Measurements from ENCODE around the gene TSPEAR. TPM values are rescaled to one million over a fixed set of nuclear protein-coding genes. Genes with fewer than 3 reads are reported as not detected.

Gene TSPEAR
- total RNA-seq, 4 donors from 2014 or later: 0.19 TPM; not detected in 3

DNA sequence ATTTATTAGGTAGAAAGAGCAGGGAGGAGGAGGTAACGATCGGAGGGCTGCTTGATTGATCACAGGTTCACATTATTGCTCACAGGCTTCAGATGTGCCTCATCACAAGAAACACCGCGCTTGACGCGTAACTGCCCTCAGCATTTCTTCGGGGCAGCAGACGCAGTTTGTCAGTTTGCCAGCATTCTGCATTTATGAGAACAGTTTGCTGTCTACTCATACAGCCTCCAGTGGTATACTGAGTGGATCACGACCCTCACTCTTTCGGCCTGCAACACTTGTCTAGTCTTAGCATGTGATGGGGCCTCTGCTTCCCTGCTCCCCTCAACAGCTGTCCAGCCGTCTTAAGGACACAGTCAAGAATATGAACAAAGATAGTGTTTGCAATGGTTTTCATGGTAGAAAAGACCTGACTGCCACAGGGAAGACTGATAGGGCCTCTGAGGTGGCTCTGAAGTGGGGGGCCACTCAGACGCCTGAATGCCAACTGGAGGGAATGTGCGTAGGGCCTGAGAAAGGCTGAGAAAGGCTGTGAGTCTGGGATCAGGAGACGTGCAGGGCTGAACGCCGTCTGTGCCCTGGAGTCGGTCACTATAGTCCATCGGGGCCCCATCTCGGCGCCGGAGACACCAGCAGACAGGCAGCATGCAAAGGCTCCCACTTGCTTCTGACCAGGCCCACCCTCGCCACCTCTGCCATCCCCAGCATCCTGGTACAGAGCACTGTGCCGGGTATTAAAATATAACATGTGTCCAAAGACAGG is 45.2 kb upstream of the TSPEAR start:
- TF ChIP-seq, protein P1, sequence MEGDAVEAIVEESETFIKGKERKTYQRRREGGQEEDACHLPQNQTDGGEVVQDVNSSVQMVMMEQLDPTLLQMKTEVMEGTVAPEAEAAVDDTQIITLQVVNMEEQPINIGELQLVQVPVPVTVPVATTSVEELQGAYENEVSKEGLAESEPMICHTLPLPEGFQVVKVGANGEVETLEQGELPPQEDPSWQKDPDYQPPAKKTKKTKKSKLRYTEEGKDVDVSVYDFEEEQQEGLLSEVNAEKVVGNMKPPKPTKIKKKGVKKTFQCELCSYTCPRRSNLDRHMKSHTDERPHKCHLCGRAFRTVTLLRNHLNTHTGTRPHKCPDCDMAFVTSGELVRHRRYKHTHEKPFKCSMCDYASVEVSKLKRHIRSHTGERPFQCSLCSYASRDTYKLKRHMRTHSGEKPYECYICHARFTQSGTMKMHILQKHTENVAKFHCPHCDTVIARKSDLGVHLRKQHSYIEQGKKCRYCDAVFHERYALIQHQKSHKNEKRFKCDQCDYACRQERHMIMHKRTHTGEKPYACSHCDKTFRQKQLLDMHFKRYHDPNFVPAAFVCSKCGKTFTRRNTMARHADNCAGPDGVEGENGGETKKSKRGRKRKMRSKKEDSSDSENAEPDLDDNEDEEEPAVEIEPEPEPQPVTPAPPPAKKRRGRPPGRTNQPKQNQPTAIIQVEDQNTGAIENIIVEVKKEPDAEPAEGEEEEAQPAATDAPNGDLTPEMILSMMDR (IDR thresholded peaks at IDR 0.05): no peak
- no peak for ATAC-seq (ENCODE audit: low FRiP score)
- no peak for DNase-seq (ENCODE audit: low spot score)

DNA sequence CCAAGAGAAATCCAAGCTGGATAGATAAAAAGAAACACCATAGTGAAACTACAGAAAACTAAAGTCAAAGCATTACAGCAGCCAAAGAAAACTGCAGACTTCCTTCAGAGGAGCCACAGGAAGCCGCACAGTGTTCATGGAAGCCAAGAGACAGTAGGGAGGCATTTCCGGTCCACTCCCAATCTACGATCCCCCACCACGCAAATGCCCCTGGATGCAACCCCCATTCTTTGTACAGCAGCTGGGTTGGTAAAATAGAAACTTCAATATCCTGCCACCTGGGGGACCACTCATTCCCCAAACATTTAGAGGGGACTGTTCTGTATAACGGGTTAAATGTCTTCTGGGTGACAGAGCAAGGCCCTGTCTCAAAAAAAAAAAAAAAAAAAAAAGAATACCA is 43.9 kb upstream of the TSPEAR start:
- DNase-seq (ENCODE audit: low spot score) (no peak), ATAC-seq (ENCODE audit: low FRiP score) (no peak)
- TF ChIP-seq, protein P1 (IDR thresholded peaks at IDR 0.05): no peak

- TF ChIP-seq, protein P1 (IDR thresholded peaks at IDR 0.05): no peak
- no peak for DNase-seq (ENCODE audit: low spot score)
- no peak for ATAC-seq (ENCODE audit: low FRiP score)
These were observed 42.0 kb upstream of the TSPEAR start for GRCh38 chr21:44753357-44753756.

DNA sequence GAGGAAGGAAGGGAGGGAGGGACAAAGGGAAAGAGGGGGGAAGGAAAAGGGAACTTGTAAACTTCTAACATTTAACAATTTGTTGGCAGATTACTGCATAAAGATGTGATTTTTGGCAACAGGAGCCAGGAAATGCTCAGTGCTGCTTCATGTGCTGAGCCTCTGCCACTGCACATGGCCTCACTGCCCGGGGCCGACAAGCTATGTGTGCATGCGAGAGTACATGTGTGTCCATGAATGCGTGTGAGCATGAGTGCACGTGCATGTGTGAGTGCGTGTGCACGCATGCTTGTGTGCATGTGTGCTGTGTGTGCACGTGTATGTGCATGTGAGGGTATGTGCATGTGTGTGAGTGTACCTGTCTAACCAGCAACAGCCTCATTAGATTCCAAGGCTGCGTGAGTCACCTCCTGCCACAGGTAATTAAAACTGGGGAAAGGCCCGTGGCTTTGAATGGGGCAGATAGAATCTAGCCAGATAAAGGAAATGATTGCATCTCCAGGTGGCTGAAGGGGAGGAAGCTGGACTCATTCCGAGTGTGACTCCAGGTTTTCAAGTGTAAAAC is 41.4 kb upstream of the TSPEAR start:
- ATAC-seq (ENCODE audit: low FRiP score) (no peak), DNase-seq (ENCODE audit: low spot score) (no peak)
- TF ChIP-seq, protein P1 (IDR thresholded peaks at IDR 0.05): no peak

DNA sequence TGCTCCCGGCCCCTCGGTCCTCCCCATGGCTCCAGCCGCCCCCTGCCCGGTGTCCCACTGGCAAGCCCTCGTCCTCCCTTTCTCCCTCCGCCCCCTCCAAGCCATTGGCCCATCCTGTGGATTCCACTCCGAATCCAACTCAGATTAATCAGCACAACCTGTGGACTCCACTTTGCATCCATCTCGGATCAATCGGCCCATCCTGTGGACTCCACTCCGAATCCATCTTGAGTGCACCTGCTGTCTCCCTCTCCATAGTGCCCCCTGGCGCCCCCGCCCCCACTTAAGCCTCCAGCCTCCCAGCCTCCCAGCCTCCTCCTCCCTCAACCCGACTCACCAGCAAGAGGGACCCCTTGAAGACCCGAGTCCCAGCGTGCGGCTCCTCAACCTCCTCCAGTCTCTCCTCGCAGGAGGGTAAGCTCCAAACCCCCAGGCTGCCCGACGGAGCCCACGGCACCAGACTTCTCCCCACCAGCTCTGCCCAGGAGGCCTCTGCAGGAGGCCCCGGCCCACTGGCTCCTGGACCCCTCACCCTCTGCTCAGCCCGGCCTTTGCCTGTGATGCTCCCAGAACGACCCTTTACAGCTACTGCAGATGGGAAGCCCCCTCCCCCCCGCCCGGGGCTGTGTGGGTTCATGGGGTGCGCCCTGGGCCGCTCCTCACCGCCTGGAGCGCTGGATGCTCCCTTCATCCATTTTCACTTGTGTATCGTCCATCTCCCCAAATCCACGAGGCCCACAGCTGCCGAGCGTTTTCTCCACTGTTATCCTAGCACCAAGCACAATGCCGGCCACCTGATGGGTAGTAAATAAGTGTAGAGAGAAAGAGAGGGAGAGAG is 40.6 kb upstream of the TSPEAR start:
- ATAC-seq (ENCODE audit: low FRiP score): no peak
- TF ChIP-seq, protein P1 (IDR thresholded peaks at IDR 0.05): no peak
- DNase-seq (ENCODE audit: low spot score): no peak

GRCh38 chr21:44751186-44751798 is 39.9 kb upstream of the TSPEAR start:
- DNase-seq (ENCODE audit: low spot score) (no peak), ATAC-seq (ENCODE audit: low FRiP score) (no peak)
- TF ChIP-seq, protein P1 (IDR thresholded peaks at IDR 0.05): no peak
